Measurements from ENCODE around the gene COX10.
"Not testable (repeated sequence)": the region's sequence is repeated elsewhere in the genome, so short reads cannot be mapped to it uniquely, and the experiment has no call there.

COX10 gene

GRCh38 chr17:14123619-14124278 lies 54.4 kb downstream of the COX10 start:
- no peak for ATAC-seq
- DNase-seq, result no peak

GRCh38 chr17:14124854-14125253 lies 55.5 kb downstream of the COX10 start:
- ATAC-seq (no peak), DNase-seq (no peak)

- DNase-seq (no peak), ATAC-seq (no peak)
These were observed 56.3 kb downstream of the COX10 start for GRCh38 chr17:14125518-14126137.

- no peak for DNase-seq
- no peak for ATAC-seq
These were observed 63.8 kb downstream of the COX10 start for GRCh38 chr17:14133104-14133503.

GRCh38 chr17:14134456-14134855 lies 65.2 kb downstream of the COX10 start:
- ATAC-seq (no peak), DNase-seq (no peak)

GRCh38 chr17:14135906-14136590 lies 66.7 kb downstream of the COX10 start:
- no peak for ATAC-seq
- DNase-seq, result no peak

GRCh38 chr17:14138649-14139048 lies 69.3 kb downstream of the COX10 start:
- DNase-seq (no peak), ATAC-seq (no peak)

GRCh38 chr17:14143688-14144087 lies 74.4 kb downstream of the COX10 start:
- ATAC-seq (no peak), DNase-seq (no peak)

GRCh38 chr17:14144508-14144907 lies 75.2 kb downstream of the COX10 start:
- DNase-seq (no peak), ATAC-seq (no peak)

GRCh38 chr17:14149751-14150150 lies 80.4 kb downstream of the COX10 start:
- no peak for ATAC-seq
- no peak for DNase-seq

GRCh38 chr17:14150619-14151018 lies 81.3 kb downstream of the COX10 start:
- no peak for ATAC-seq
- no peak for DNase-seq

- no peak for DNase-seq
- ATAC-seq, result no peak
These were observed 83.4 kb downstream of the COX10 start for GRCh38 chr17:14152721-14153120.

- no peak for DNase-seq
- no peak for ATAC-seq
These were observed 84.1 kb downstream of the COX10 start for GRCh38 chr17:14153374-14153773.

- DNase-seq (no peak), ATAC-seq (no peak)
These were observed 87.4 kb downstream of the COX10 start for GRCh38 chr17:14156689-14157088.

- DNase-seq, result no peak
- ATAC-seq, result no peak
These were observed 88.5 kb downstream of the COX10 start for GRCh38 chr17:14157822-14158221.

- no peak for DNase-seq
- ATAC-seq, result no peak
These were observed 89.4 kb downstream of the COX10 start for GRCh38 chr17:14158707-14159106.

GRCh38 chr17:14161419-14161818 lies 92.1 kb downstream of the COX10 start:
- ATAC-seq, result no peak

GRCh38 chr17:14165616-14166015 lies 96.3 kb downstream of the COX10 start:
- ATAC-seq, result no peak
- DNase-seq, result no peak

More at GRCh38 chr17:14161419-14161818, 92.1 kb downstream of the COX10 start:
- DNase-seq, result no peak

- not testable (repeated sequence) for ATAC-seq, DNase-seq
These were observed 98.5 kb downstream of the COX10 start for GRCh38 chr17:14167831-14168230.

- ATAC-seq (no peak), DNase-seq (no peak)
These were observed 99.3 kb downstream of the COX10 start for GRCh38 chr17:14168582-14168981.

- no peak for DNase-seq
- no peak for ATAC-seq
These were observed 100.0 kb downstream of the COX10 start for GRCh38 chr17:14169287-14169686.

GRCh38 chr17:14169901-14170300 lies 100.6 kb downstream of the COX10 start:
- ATAC-seq, result no peak
- no peak for DNase-seq

GRCh38 chr17:14176989-14177388 lies 107.7 kb downstream of the COX10 start:
- DNase-seq, ATAC-seq: not testable (repeated sequence)

Measured in stimulated activated naive CD8-positive, alpha-beta T cell treated with anti-CD3 and anti-CD28 coated beads, Interleukin-15, Interleukin-2, amounts not matched to agents 100 U/mL and 50 U/mL, for 24 hours (primary cell).